Heart left ventricle (tissue), 13 donors: ENCODE data around the gene CUX1.

Experiments
- POLR2A ChIP-seq, 2 donors: fragments of 450-650 bp; IDR thresholded peaks; one replicate each; pipeline ENCODE4 v1.6.1; 2017; ENCODE audit warnings: antibody characterized with exemption in 2 of 2, mild to moderate bottlenecking in 2 of 2, moderate library complexity in 2 of 2
- TF ChIP-seq, protein P1 (sequence below), 12 donors: fragments of 200-600 bp; sonication (generic) in 4 of 12; IDR thresholded peaks; one replicate each; pipeline versions ENCODE4 v1.5.0 to v1.8.0; 2018 to 2022; ENCODE audit warnings: antibody characterized with exemption in 12 of 12, mild to moderate bottlenecking in 5 of 12
- donor health status: ischemic (EF 13 %, LVEDD 7.1; RV severe dilation, severe dysfunction).
- donor health status: DM: no; HTN: yes; CAD: no.
- donor health status: DM: no; HTN: no; CAD: no.
- donor health status: ischemic (EF 25% LVEDD 6.9; RV normal size, moderate dysfunction).
- donor health status: ischemic (EF 25% LVEDD 5.7; RV mildly dilated, moderate dysfunction).
- donor health status: ischemic (EF 35%, LVEDD 5.7; RV mildly dilated, moderate dysfunction).
- donor health status: nonischemic (EF 11% LVEDD 7.7; RV severe dilation, severe dysfunction).
- donor health status: DM: yes; HTN: yes; CAD: no.
- donor health status: PGD.
- donor health status: ischemic (EF 29% LVEDD 5.4; RV normal size, mild dysfunction).
- donor health status: nonischemic (EF 23%, LVEDD 6.1; RV moderate dilation, normal function).

DNA sequence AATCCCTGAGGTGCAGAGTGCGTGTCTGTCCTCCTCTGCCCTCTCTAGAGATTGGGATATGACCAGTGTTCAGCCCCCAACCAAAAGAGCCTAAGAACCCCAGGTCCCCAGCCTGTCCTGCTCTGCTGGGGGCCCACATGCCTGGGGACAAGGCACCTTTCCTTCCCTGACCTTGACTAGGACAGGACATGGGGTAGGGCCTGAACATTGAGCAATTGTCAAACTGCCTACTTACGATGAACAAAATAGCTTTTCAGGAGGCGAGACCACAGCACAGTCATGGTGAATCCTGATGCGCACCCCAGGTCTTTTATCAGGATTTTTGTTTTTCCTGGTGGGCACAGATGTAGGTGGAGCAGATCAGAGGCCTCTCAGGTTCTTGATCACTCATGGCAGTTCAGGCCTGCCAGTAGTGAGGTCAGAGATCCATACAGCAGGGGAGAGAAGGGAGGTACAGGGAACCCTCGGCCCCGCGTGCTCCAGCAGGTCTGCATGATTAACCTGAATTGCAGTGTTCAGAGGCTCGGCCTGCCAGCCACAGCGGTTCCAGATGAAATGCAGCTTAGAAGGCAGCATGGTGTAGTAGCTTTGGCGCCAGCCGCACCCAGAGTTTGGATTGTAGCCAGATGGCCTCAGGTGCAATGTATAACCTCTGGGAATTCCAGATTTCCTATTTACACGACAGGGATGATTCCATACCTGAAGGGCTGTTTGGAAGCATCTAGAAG is 191.3 kb downstream of the CUX1 start:
- TF ChIP-seq, protein P1, sequence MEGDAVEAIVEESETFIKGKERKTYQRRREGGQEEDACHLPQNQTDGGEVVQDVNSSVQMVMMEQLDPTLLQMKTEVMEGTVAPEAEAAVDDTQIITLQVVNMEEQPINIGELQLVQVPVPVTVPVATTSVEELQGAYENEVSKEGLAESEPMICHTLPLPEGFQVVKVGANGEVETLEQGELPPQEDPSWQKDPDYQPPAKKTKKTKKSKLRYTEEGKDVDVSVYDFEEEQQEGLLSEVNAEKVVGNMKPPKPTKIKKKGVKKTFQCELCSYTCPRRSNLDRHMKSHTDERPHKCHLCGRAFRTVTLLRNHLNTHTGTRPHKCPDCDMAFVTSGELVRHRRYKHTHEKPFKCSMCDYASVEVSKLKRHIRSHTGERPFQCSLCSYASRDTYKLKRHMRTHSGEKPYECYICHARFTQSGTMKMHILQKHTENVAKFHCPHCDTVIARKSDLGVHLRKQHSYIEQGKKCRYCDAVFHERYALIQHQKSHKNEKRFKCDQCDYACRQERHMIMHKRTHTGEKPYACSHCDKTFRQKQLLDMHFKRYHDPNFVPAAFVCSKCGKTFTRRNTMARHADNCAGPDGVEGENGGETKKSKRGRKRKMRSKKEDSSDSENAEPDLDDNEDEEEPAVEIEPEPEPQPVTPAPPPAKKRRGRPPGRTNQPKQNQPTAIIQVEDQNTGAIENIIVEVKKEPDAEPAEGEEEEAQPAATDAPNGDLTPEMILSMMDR (IDR thresholded peaks at IDR 0.05) = no peak
- TF ChIP-seq POLR2A (IDR thresholded peaks at IDR 0.05) = no peak
